DOHH2 (cell line): ENCODE results near the gene PRDM5.

Experiments used
- CTCF ChIP-seq: fragments of 200-600 bp; sonication (generic); IDR thresholded peaks from one replicate; pipeline ENCODE4 v1.5.1; 2014; ENCODE audit warnings: antibody characterized with exemption, mild to moderate bottlenecking, low read depth, low read length; ENCODE audit not compliant: poor library complexity, severe bottlenecking
- EZH2phosphoT487 ChIP-seq: fragments of 200-600 bp; sonication (generic); IDR thresholded peaks from 2 replicates; pipeline ENCODE4 v1.6.1; 2017; ENCODE audit warnings: borderline replicate concordance, mild to moderate bottlenecking, antibody characterized with exemption, low read length, moderate library complexity, mixed read lengths

- TF ChIP-seq CTCF (no peak), EZH2phosphoT487 (no peak)
Observed at GRCh38 chr4:120723986-120724385, 198.5 kb downstream of the PRDM5 start.
